IMR-90 (cell line): ENCODE results near the gene SORL1. TPM values are rescaled to one million over a fixed set of nuclear protein-coding genes. Genes with fewer than 3 reads are reported as not detected.

Experiments
- ATAC-seq: fragments of 200-7000 bp; cut with Tn5 transposase; 2 replicates; pipeline ENCODE4 v1.9.1; 2020; ENCODE audit warnings: low read depth, mild to moderate bottlenecking, moderate library complexity
- BruUV-seq: library from RNA; stranded (reverse); fragments of 400-500 nt; replicated peaks from 2 replicates; lab custom pipeline; 2021; lab: Mats Ljungman, UMichigan
- CTCF ChIA-PET: fragments of 300-600 bp; formaldehyde crosslinking; extraction: SDS; loops from one replicate; lab custom pipeline; 2021; ENCODE audit warnings: antibody characterized with exemption; lab: Yijun Ruan, JAX
- POLR2A ChIA-PET: fragments of 300-600 bp; sonication (Branson Sonifier 250); formaldehyde crosslinking; loops from one replicate; lab custom pipeline; 2022; ENCODE audit warnings: antibody characterized with exemption; ENCODE audit not compliant: unreplicated experiment; lab: Charles Lee
- DNase-seq: peaks from one replicate; pipeline ENCODE4 v3.0.0; 2013
- H2AFZ ChIP-seq: replicated peaks from 2 replicates; pipeline ENCODE3; 2013; ENCODE audit warnings: low read length, mild to moderate bottlenecking; ENCODE audit not compliant: poor library complexity
- H2AK5ac ChIP-seq: 2 replicates; pipeline ENCODE4 v1.6.1; 2013; ENCODE audit warnings: low read depth, low read length, inconsistent platforms
- H2AK9ac ChIP-seq: replicated peaks from 2 replicates; pipeline ENCODE3; 2013; ENCODE audit warnings: mild to moderate bottlenecking, low read depth, low read length, moderate library complexity; ENCODE audit not compliant: poor library complexity
- H2BK120ac ChIP-seq: 2 replicates; pipeline ENCODE4 v1.6.1; 2013; ENCODE audit warnings: low read depth, low read length, inconsistent platforms
- H2BK15ac ChIP-seq: 3 replicates; pipeline ENCODE4 v1.6.1; 2013; ENCODE audit warnings: low read depth, low read length, inconsistent platforms
- H2BK20ac ChIP-seq: 2 replicates; pipeline ENCODE4 v1.6.1; 2013; ENCODE audit warnings: low read depth, mild to moderate bottlenecking, inconsistent platforms, low read length, moderate library complexity
- H2BK5ac ChIP-seq: 2 replicates; pipeline ENCODE4 v1.6.1; 2013; ENCODE audit warnings: mild to moderate bottlenecking, low read depth, low read length, inconsistent platforms; ENCODE audit not compliant: poor library complexity, severe bottlenecking
- H3K14ac ChIP-seq: replicated peaks from 2 replicates; pipeline ENCODE4 v1.6.1; 2013; ENCODE audit warnings: low read depth, low read length, inconsistent platforms
- H3K18ac ChIP-seq: 2 replicates; pipeline ENCODE4 v1.6.1; 2013; ENCODE audit warnings: low read depth, low read length, control low read depth
- H3K23ac ChIP-seq: 2 replicates; pipeline ENCODE4 v1.6.1; 2013; ENCODE audit warnings: low read depth, low read length, inconsistent platforms
- H3K27ac ChIP-seq: 2 replicates; pipeline ENCODE4 v1.5.1; 2013; ENCODE audit warnings: mild to moderate bottlenecking, control low read depth, low read length; ENCODE audit not compliant: insufficient read depth
- H3K27me3 ChIP-seq: 2 replicates; pipeline ENCODE4 v1.6.1; 2013; ENCODE audit warnings: low read length; ENCODE audit not compliant: control insufficient read depth, insufficient read depth
- H3K36me3 ChIP-seq: 2 replicates; pipeline ENCODE4 v1.6.1; 2013; ENCODE audit warnings: low read length, mixed read lengths; ENCODE audit not compliant: control insufficient read depth, insufficient read depth
- H3K4ac ChIP-seq: 2 replicates; pipeline ENCODE4 v1.6.1; 2013; ENCODE audit warnings: low read depth, low read length, inconsistent platforms
- H3K4me1 ChIP-seq: 2 replicates; pipeline ENCODE4 v1.6.1; 2013; ENCODE audit warnings: low read length, mixed read lengths; ENCODE audit not compliant: control insufficient read depth, insufficient read depth
- H3K4me2 ChIP-seq: 2 replicates; pipeline ENCODE4 v1.6.1; 2013; ENCODE audit warnings: low read depth, mild to moderate bottlenecking, control low read depth, low read length, moderate library complexity
- H3K4me3 ChIP-seq: 2 replicates; pipeline ENCODE4 v1.5.1; 2013; ENCODE audit warnings: low read depth, mild to moderate bottlenecking, control low read depth, low read length, moderate library complexity; ENCODE audit not compliant: insufficient read depth
- H3K56ac ChIP-seq: 2 replicates; pipeline ENCODE4 v1.6.1; 2013; ENCODE audit warnings: low read length, inconsistent platforms; ENCODE audit not compliant: insufficient read depth; ENCODE audit errors: extremely low read depth
- H3K79me1 ChIP-seq, 2 experiments: 2 replicates each; pipeline ENCODE4 v1.6.1; 2013; ENCODE audit warnings: low read length in 2 of 2, inconsistent platforms in 1 of 2, low read depth in 1 of 2
- H3K9ac ChIP-seq: 2 replicates; pipeline ENCODE4 v1.6.1; 2013; ENCODE audit warnings: low read depth, low read length, control low read depth
- H3K9me1 ChIP-seq: 2 replicates; pipeline ENCODE4 v1.6.1; 2013; ENCODE audit warnings: low read length, inconsistent platforms; ENCODE audit not compliant: insufficient read depth
- H3K9me3 ChIP-seq: 2 replicates; pipeline ENCODE4 v1.6.1; 2013; ENCODE audit warnings: low read length; ENCODE audit not compliant: control insufficient read depth, insufficient read depth
- H4K20me1 ChIP-seq: 2 replicates; pipeline ENCODE4 v1.6.1; 2013; ENCODE audit warnings: low read length, inconsistent platforms; ENCODE audit not compliant: insufficient read depth
- H4K5ac ChIP-seq: 2 replicates; pipeline ENCODE4 v1.6.1; 2013; ENCODE audit warnings: mild to moderate bottlenecking, low read depth, low read length, control low read depth
- H4K8ac ChIP-seq, 2 experiments: 2 replicates each; pipeline ENCODE4 v1.6.1; 2013; ENCODE audit warnings: low read depth in 2 of 2, low read length in 2 of 2, control low read depth in 1 of 2, inconsistent platforms in 1 of 2
- H4K91ac ChIP-seq: 2 replicates; pipeline ENCODE4 v1.6.1; 2013; ENCODE audit warnings: low read depth, low read length, inconsistent platforms; ENCODE audit not compliant: insufficient read depth
- CEBPB ChIP-seq: IDR thresholded peaks from 2 replicates; pipeline ENCODE4 v1.6.1; 2012; ENCODE audit warnings: low read depth, low read length, improper control_type of control experiment
- CHD1 ChIP-seq: IDR thresholded peaks from 2 replicates; pipeline ENCODE4 v1.6.1; 2012; ENCODE audit warnings: low read depth, low read length, improper control_type of control experiment
- CTCF ChIP-seq: conservative IDR thresholded peaks from 2 replicates; pipeline ENCODE4 v1.5.1; 2012; ENCODE audit warnings: mild to moderate bottlenecking, low read depth, low read length, improper control_type of control experiment
- ELK1 ChIP-seq: fragments of 150-350 bp; IDR thresholded peaks from 2 replicates; pipeline ENCODE4 v1.6.1; 2016; ENCODE audit warnings: low read depth, mild to moderate bottlenecking, low read length, moderate library complexity, borderline replicate concordance
- FOS ChIP-seq: fragments of 150-350 bp; IDR thresholded peaks from 2 replicates; pipeline ENCODE4 v1.6.1; 2016; ENCODE audit warnings: low read depth, low read length
- MAFK ChIP-seq: IDR thresholded peaks from 2 replicates; pipeline ENCODE4 v1.6.1; 2012; ENCODE audit warnings: low read depth, low read length, improper control_type of control experiment
- MAZ ChIP-seq: IDR thresholded peaks from 2 replicates; pipeline ENCODE4 v1.6.1; 2012; ENCODE audit warnings: low read depth, mild to moderate bottlenecking, low read length, improper control_type of control experiment, moderate library complexity, borderline replicate concordance
- MXI1 ChIP-seq: IDR thresholded peaks from 2 replicates; pipeline ENCODE4 v1.6.1; 2012; ENCODE audit warnings: low read depth, mild to moderate bottlenecking, low read length, moderate library complexity, borderline replicate concordance
- POLR2A ChIP-seq: IDR thresholded peaks from 2 replicates; pipeline ENCODE4 v1.6.1; 2012; ENCODE audit warnings: mild to moderate bottlenecking, low read depth, low read length
- RFX5 ChIP-seq: IDR thresholded peaks from 2 replicates; pipeline ENCODE4 v1.8.0; 2012; ENCODE audit warnings: low read depth, mild to moderate bottlenecking, low read length, moderate library complexity
- USF2 ChIP-seq: fragments of 150-350 bp; IDR thresholded peaks from 2 replicates; pipeline ENCODE4 v1.6.1; 2017; ENCODE audit warnings: mild to moderate bottlenecking, antibody characterized with exemption, low read length, low read depth
- WGBS, 2 experiments: methylation state at CpG; one replicate each; pipeline versions ENCODE4 v1.1.5 to v1.1.7; 2013; ENCODE audit warnings: missing lambda C conversion rate in 2 of 2; ENCODE audit not compliant: insufficient read length in 1 of 2; ENCODE audit errors: extremely low coverage in 2 of 2; 5-methylcytosine and 5-hydroxymethylcytosine counted together
- dilution Hi-C: fragments of 300-500 bp; cut with HindIII; formaldehyde crosslinking; loops from one replicate; pipeline ENCODE4 v1.14.3; 2018; ENCODE audit warnings: low sequenced_read_pairs; ENCODE audit not compliant: unreplicated experiment
- in situ Hi-C: fragments of 300-500 bp; cut with MboI; formaldehyde crosslinking; loops from 3 replicates; pipeline ENCODE4 v1.14.3; 2019; ENCODE audit warnings: low sequenced_read_pairs, inconsistent platforms, mixed read lengths
- intact Hi-C: fragments of 100-400 bp; cut with micrococcal nuclease; formaldehyde crosslinking; loops from 2 replicates; pipeline ENCODE4 v1.10.0; 2022
- polyA plus RNA-seq, 3 experiments: library from polyadenylated mRNA; depleted of rRNA; stranded (reverse); fragments of >200 nt; gene quantifications; 2 replicates each; pipeline ENCODE4 v1.2.3, GENCODE V29; 2012; ENCODE audit warnings: low replicate concordance in 1 of 3
- total RNA-seq: library from RNA; depleted of rRNA; stranded (reverse); fragments of >200 nt; gene quantifications from 2 replicates; pipeline ENCODE4 v1.2.3, GENCODE V29; 2012

SORL1 gene
- total and polyA plus RNA-seq, 2 of the 4 experiments (the other 2 are of a cell fraction): 1.0 to 2.0 TPM

GRCh38 chr11:121590772-121591404, 138.8 kb downstream of the SORL1 start (continued):
- TF ChIP-seq MXI1: no peak

- no peak overlapping the region for H3K18ac ChIP-seq
- BruUV-seq: no TSS peak
- ATAC-seq: peak; percentile 59
- no peak overlapping the region for H3K27ac ChIP-seq
- H3K23ac ChIP-seq: no peak overlapping the region
- H4K8ac ChIP-seq: peak overlapping the region in 1 of 2 experiments; percentile 51; a peak in 2 of 4 replicates
- no peaks in the 10 kb centered on the region for H3K36me3 ChIP-seq
- H3K79me1 ChIP-seq: peaks cover 11% of the 10 kb centered on the region in 2 experiments; a peak in 3 of 4 replicates
- no peaks in the 10 kb centered on the region for H3K9me3 ChIP-seq
- peaks cover 14% of the 10 kb centered on the region for H3K9me1 ChIP-seq
- H3K4me2 ChIP-seq: no peak overlapping the region
- H3K56ac ChIP-seq: no peak overlapping the region
- in situ Hi-C loops (no loop called here), dilution Hi-C loops (no loop called here), intact Hi-C loops (loop anchor here (1.0 to 10.0 kb wide), 8 partner anchors 145 to 1257 kb away; partner anchors contain the start of genes ARHGEF12 and GRIK4)
- H3K9ac ChIP-seq: no peak overlapping the region
- H2BK120ac ChIP-seq: peak overlapping the region; percentile 89
- peak overlapping the region; percentile 46 for H2AFZ ChIP-seq
- no peak overlapping the region for H3K4me3 ChIP-seq
- peak; percentile 80 for DNase-seq
- H3K27me3 ChIP-seq: no peaks in the 10 kb centered on the region
- 0% methylated on average over 1 of the region's 3 CpGs; no CpG with 5 or more reads in 1 of the 2 experiments for WGBS, 2 experiments
- no peak overlapping the region; the same call in 1 of the 2 replicates for H3K4ac ChIP-seq
- no peak overlapping the region; the same call in 2 of the 3 replicates for H2BK15ac ChIP-seq
- H4K20me1 ChIP-seq: no peaks in the 10 kb centered on the region
- no peak overlapping the region for H3K14ac ChIP-seq
- CTCF ChIA-PET: interaction anchor here (0.6 to 2.4 kb wide), 10 partner anchors 11 to 350 kb away, joined by 3 to 8 read pairs (median 4); no protein-coding TSS in a partner anchor
- H2BK5ac ChIP-seq: no peak overlapping the region
- POLR2A ChIA-PET: interaction anchor here (1.0 kb wide), 1 partner anchor 64 kb away, joined by 3 read pairs; no protein-coding TSS in a partner anchor
- H2BK20ac ChIP-seq: peak overlapping the region; percentile 29; the same call in 1 of the 2 replicates
- no peak overlapping the region for H4K91ac ChIP-seq
- H3K4me1 ChIP-seq: peaks cover 17% of the 10 kb centered on the region
- H4K5ac ChIP-seq: no peak overlapping the region
- peak overlapping the region; percentile 44; the same call in 1 of the 2 replicates for H2AK5ac ChIP-seq
- H2AK9ac ChIP-seq: peak overlapping the region; percentile 19
- TF ChIP-seq MAFK: no peak
- TF ChIP-seq RFX5: no peak
- no peak for TF ChIP-seq USF2
- no peak for TF ChIP-seq CHD1
- peak; percentile 41; the same call in 1 of the 2 replicates for TF ChIP-seq POLR2A
- no peak for TF ChIP-seq FOS
- no peak for TF ChIP-seq CEBPB
- no peak for TF ChIP-seq MAZ
- no peak for TF ChIP-seq ELK1
- TF ChIP-seq CTCF: peak; percentile 93
Measured at GRCh38 chr11:121591405-121592033, 139.4 kb downstream of the SORL1 start.
